Uterus (tissue), 2 donors: ENCODE results near the gene FAHD1.

Experiments
- CTCF ChIP-seq, 4 experiments: fragments of 200-600 bp in 2 of 4; fragments of 450-650 bp in 2 of 4; sonication (generic) in 2 of 4; IDR thresholded peaks; one replicate each; pipeline ENCODE4 v1.5.1; 2016 to 2019; ENCODE audit warnings: antibody characterized with exemption in 4 of 4, mild to moderate bottlenecking in 2 of 4, moderate library complexity in 1 of 4
- POLR2A ChIP-seq, 2 donors: fragments of 450-650 bp; IDR thresholded peaks; one replicate each; pipeline ENCODE4 v1.6.1; 2016; ENCODE audit warnings: antibody characterized with exemption in 2 of 2, mild to moderate bottlenecking in 1 of 2, moderate library complexity in 1 of 2

- TF ChIP-seq POLR2A (IDR thresholded peaks at IDR 0.05) (no peak), CTCF (IDR thresholded peaks at IDR 0.05) (no peak)
Measured at GRCh38 chr16:1790611-1791255, 36.3 kb upstream of the FAHD1 start.
